ENCODE data around the gene HSPA12B. TPM values are rescaled to one million over a fixed set of nuclear protein-coding genes. Genes with fewer than 3 reads are reported as not detected.

HSPA12B gene
- total and polyA plus RNA-seq, 2 of the 4 experiments (the other 2 are of a cell fraction), result not detected

DNA sequence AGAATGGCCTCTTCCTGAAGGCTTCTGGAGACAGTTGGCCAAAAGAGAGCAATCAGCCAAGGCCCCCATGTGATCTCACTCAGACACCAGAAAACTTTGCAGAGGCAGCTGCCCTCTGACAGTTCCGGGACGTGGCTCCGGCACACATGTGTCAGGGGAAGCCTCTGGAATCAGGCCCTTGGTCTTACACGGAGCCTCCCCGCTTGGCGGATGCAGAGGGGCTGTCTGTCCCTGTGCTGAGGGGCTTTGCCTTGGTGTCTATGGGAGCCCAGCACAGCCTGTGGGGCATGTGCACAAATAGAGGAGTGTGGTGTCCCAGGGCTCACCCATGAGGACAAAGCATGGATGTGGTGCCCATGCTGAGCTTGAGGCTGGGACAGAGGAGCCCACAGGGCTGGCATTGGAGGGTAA lies 33.9 kb upstream of the HSPA12B start:
- Histone ChIP-seq H3K18ac (ENCODE audit: low read depth, low read length) (no peak overlapping the region), H3K9ac (ENCODE audit: low read depth, low read length) (no peak overlapping the region), H3K56ac (ENCODE audit: extremely low read depth, insufficient read depth, low read length) (no peak overlapping the region), H3K4me1 (ENCODE audit: control insufficient read depth, insufficient read depth, low read length) (no peaks in the 10 kb centered on the region), H3K14ac (replicated peaks; ENCODE audit: low read depth, low read length) (no peak overlapping the region), H3K36me3 (ENCODE audit: control insufficient read depth, insufficient read depth, low read length) (no peaks in the 10 kb centered on the region), H2BK20ac (ENCODE audit: low read depth, low read length) (no peak overlapping the region), H3K27me3 (ENCODE audit: control insufficient read depth, insufficient read depth, low read length) (peaks cover 38% of the 10 kb centered on the region; the same call in 1 of the 2 replicates), H2BK120ac (ENCODE audit: low read depth, low read length) (no peak overlapping the region), H2AFZ (replicated peaks; ENCODE audit: low read length, poor library complexity) (peak overlapping the region; percentile 24), H3K4me2 (ENCODE audit: low read depth, low read length) (no peak overlapping the region), H4K5ac (ENCODE audit: low read depth, low read length) (no peak overlapping the region), H3K27ac (ENCODE audit: insufficient read depth, low read length) (no peak overlapping the region), H3K9me1 (ENCODE audit: insufficient read depth, low read length) (no peaks in the 10 kb centered on the region), H3K23ac (ENCODE audit: low read depth, low read length) (no peak overlapping the region), H3K4ac (ENCODE audit: low read depth, low read length) (no peak overlapping the region), H4K8ac (ENCODE audit: low read depth in 2 of 2, low read length in 2 of 2) (no peak overlapping the region), H2AK9ac (replicated peaks; ENCODE audit: low read depth, low read length, poor library complexity) (no peak overlapping the region), H4K91ac (ENCODE audit: insufficient read depth, low read depth, low read length) (no peak overlapping the region), H2BK15ac (ENCODE audit: low read depth, low read length) (no peak overlapping the region), H2AK5ac (ENCODE audit: low read depth, low read length) (no peak overlapping the region), H3K79me1 (ENCODE audit: low read depth in 1 of 2, low read length in 2 of 2) (no peaks in the 10 kb centered on the region), H3K9me3 (ENCODE audit: control insufficient read depth, insufficient read depth, low read length) (peaks cover 4% of the 10 kb centered on the region; the same call in 1 of the 2 replicates), H2BK5ac (ENCODE audit: low read depth, low read length, poor library complexity, severe bottlenecking) (no peak overlapping the region), H4K20me1 (ENCODE audit: insufficient read depth, low read length) (no peaks in the 10 kb centered on the region), H3K4me3 (ENCODE audit: insufficient read depth, low read depth, low read length) (no peak overlapping the region)
- no CpG with 5 or more reads among the region's 6 CpGs for WGBS, 2 experiments (ENCODE audit: extremely low coverage in 2 of 2, insufficient read length in 1 of 2)
- TF ChIP-seq CTCF (conservative IDR thresholded peaks at IDR 0.05; ENCODE audit: low read depth, low read length) (no peak), NFE2L2 (IDR thresholded peaks at IDR 0.05; ENCODE audit: low read depth, low read length) (no peak), FOS (IDR thresholded peaks at IDR 0.05; ENCODE audit: low read depth, low read length) (no peak), MAFK (IDR thresholded peaks at IDR 0.05; ENCODE audit: low read depth, low read length) (no peak), RCOR1 (IDR thresholded peaks at IDR 0.05; ENCODE audit: insufficient replicate concordance, low read length) (no peak), RAD21 (IDR thresholded peaks at IDR 0.05; ENCODE audit: low read length) (no peak), RFX5 (IDR thresholded peaks at IDR 0.05; ENCODE audit: low read depth, low read length) (no peak), BHLHE40 (IDR thresholded peaks at IDR 0.05; ENCODE audit: low read depth, low read length) (no peak), CEBPB (IDR thresholded peaks at IDR 0.05; ENCODE audit: low read depth, low read length) (no peak), MXI1 (IDR thresholded peaks at IDR 0.05; ENCODE audit: borderline replicate concordance, low read depth, low read length) (no peak), MAZ (IDR thresholded peaks at IDR 0.05; ENCODE audit: borderline replicate concordance, low read depth, low read length) (no peak), CHD1 (IDR thresholded peaks at IDR 0.05; ENCODE audit: low read depth, low read length) (no peak), POLR2A (IDR thresholded peaks at IDR 0.05; ENCODE audit: low read depth, low read length) (no peak), SMC3 (IDR thresholded peaks at IDR 0.05; ENCODE audit: low read depth, low read length) (no peak)
- TF ChIP-seq, protein P1, sequence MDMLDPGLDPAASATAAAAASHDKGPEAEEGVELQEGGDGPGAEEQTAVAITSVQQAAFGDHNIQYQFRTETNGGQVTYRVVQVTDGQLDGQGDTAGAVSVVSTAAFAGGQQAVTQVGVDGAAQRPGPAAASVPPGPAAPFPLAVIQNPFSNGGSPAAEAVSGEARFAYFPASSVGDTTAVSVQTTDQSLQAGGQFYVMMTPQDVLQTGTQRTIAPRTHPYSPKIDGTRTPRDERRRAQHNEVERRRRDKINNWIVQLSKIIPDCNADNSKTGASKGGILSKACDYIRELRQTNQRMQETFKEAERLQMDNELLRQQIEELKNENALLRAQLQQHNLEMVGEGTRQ (IDR thresholded peaks at IDR 0.05; ENCODE audit: low read depth, low read length), result no peak
- TF ChIP-seq, protein P2, sequence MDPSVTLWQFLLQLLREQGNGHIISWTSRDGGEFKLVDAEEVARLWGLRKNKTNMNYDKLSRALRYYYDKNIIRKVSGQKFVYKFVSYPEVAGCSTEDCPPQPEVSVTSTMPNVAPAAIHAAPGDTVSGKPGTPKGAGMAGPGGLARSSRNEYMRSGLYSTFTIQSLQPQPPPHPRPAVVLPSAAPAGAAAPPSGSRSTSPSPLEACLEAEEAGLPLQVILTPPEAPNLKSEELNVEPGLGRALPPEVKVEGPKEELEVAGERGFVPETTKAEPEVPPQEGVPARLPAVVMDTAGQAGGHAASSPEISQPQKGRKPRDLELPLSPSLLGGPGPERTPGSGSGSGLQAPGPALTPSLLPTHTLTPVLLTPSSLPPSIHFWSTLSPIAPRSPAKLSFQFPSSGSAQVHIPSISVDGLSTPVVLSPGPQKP (IDR thresholded peaks at IDR 0.05; ENCODE audit: borderline replicate concordance, low read depth, low read length), result no peak
- ATAC-seq (ENCODE audit: low read depth), result no peak
- in situ Hi-C loops (cut with MboI; ENCODE audit: low sequenced_read_pairs) (no loop called here), dilution Hi-C loops (cut with HindIII; ENCODE audit: low sequenced_read_pairs, unreplicated experiment) (no loop called here), intact Hi-C loops (cut with micrococcal nuclease) (no loop called here)
- ChIA-PET CTCF (no interaction called here), POLR2A (ENCODE audit: unreplicated experiment) (no interaction called here)
- no peak for DNase-seq
- no TSS peak for BruUV-seq (replicated peaks)

Measured in IMR-90 (cell line).